Measurements from ENCODE around the gene TLR3.

- TF ChIP-seq POLR2AphosphoS5 (IDR thresholded peaks at IDR 0.05) (peak; percentile 62 to 78 (median 70)), CTCF (IDR thresholded peaks at IDR 0.05 in 8 of 11, conservative IDR thresholded peaks at IDR 0.05 in 3 of 11) (no peak), POLR2A (IDR thresholded peaks at IDR 0.05) (peak in 1 of 3 donors; percentile 17)
Observed at GRCh38 chr4:186029571-186030398, 39.2 kb upstream of the TLR3 start.
